ENCODE measurements around the gene SLC9A5.

DNA sequence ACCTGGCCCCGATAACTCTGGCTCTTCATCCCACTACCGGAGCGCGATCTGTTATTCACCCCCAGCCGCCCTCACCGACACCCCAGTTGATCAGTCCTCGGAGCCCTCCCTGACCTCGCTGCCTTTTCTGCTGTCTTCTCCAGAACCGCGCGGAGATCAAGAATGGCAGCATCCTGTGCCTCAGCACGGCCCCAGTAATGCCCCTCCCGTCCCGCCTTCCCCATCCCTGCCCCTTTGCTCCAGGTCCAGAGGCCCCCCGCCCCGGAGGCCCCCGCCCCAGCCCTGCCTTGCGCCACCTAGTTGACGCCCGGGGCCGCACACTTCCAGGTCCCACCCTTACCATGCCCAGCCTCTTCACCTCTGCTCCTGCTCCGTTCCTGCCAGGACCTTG lies 49.0 kb upstream of the SLC9A5 start:
- peak in 1 of 7 experiments; percentile 4 for TF ChIP-seq CTCF (IDR thresholded peaks at IDR 0.05)
- no peak for TF ChIP-seq POLR2A (IDR thresholded peaks at IDR 0.05)
- TF ChIP-seq POLR2AphosphoS5 (IDR thresholded peaks at IDR 0.05): no peak
- TF ChIP-seq EP300 (IDR thresholded peaks at IDR 0.05): no peak
